Measurements from ENCODE around the gene TTPAL.

The TTPAL gene

GRCh38 chr20:44517454-44517853 is 41.8 kb downstream of the TTPAL start:
- peaks cover 14% of the 10 kb centered on the region for H3K36me3 Mint-ChIP-seq (ENCODE audit: low read depth)
- H3K27me3 Mint-ChIP-seq (ENCODE audit: low read depth) = no peaks in the 10 kb centered on the region
- H3K4me1 Mint-ChIP-seq (ENCODE audit: low read depth) = peaks cover 29% of the 10 kb centered on the region
- H3K9me3 Mint-ChIP-seq = no peaks in the 10 kb centered on the region
- H3K27ac Mint-ChIP-seq = no peak overlapping the region
- H3K4me3 Mint-ChIP-seq = no peak overlapping the region

DNA sequence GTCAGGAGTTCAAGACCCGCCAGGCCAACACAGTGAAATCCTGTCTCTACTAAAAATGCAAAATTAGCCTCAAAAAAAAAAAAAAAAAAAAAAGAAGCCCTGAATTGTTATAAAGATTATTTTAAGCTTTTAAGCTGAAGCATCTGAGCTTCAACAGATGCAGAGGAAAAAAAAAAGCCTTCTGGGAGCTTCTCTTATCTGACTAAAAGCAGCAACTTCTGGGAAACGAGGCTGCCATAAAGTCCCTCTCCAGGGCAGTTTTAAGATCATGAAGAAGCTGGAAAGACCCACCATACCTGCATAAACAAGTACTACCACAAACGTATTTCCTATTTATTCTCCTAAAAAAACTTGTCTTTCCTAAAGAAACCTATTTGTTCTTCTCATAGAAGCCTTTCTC is 42.6 kb downstream of the TTPAL start:
- H3K9me3 Mint-ChIP-seq = no peaks in the 10 kb centered on the region
- no peak overlapping the region for H3K4me3 Mint-ChIP-seq
- no peak overlapping the region for H3K27ac Mint-ChIP-seq
- peaks cover 33% of the 10 kb centered on the region for H3K4me1 Mint-ChIP-seq (ENCODE audit: low read depth)
- H3K27me3 Mint-ChIP-seq (ENCODE audit: low read depth) = no peaks in the 10 kb centered on the region
- peaks cover 10% of the 10 kb centered on the region for H3K36me3 Mint-ChIP-seq (ENCODE audit: low read depth)

GRCh38 chr20:44520881-44521280 is 45.2 kb downstream of the TTPAL start:
- Mint-ChIP-seq H3K9me3 (no peaks in the 10 kb centered on the region), H3K36me3 (ENCODE audit: low read depth) (peaks cover 5% of the 10 kb centered on the region), H3K4me3 (peak overlapping the region; percentile 74), H3K4me1 (ENCODE audit: low read depth) (peaks cover 31% of the 10 kb centered on the region), H3K27ac (peak overlapping the region; percentile 70), H3K27me3 (ENCODE audit: low read depth) (no peaks in the 10 kb centered on the region)

GRCh38 chr20:44521484-44522481 is 46.1 kb downstream of the TTPAL start, which contains the start of gene SERINC3:
TSS of gene SERINC3 (minus strand) at chr20:44522070. CDS start at chr20:44521951, 119 bp downstream.
- peak within 1 kb of the TSS; percentile 70 for H3K27ac Mint-ChIP-seq
- H3K4me1 Mint-ChIP-seq (ENCODE audit: low read depth) = peaks cover 31% of the 10 kb centered on the region
- peaks cover 5% of the 10 kb centered on the region for H3K36me3 Mint-ChIP-seq (ENCODE audit: low read depth)
- no peaks in the 10 kb centered on the region for H3K9me3 Mint-ChIP-seq
- H3K27me3 Mint-ChIP-seq (ENCODE audit: low read depth) = no peaks in the 10 kb centered on the region
- peak within 1 kb of the TSS; percentile 74 for H3K4me3 Mint-ChIP-seq

- Mint-ChIP-seq H3K27me3 (ENCODE audit: low read depth) (no peaks in the 10 kb centered on the region), H3K27ac (peak overlapping the region; percentile 47), H3K9me3 (no peaks in the 10 kb centered on the region), H3K36me3 (ENCODE audit: low read depth) (peaks cover 5% of the 10 kb centered on the region), H3K4me3 (peak overlapping the region; percentile 22), H3K4me1 (ENCODE audit: low read depth) (peaks cover 30% of the 10 kb centered on the region)
Measured at GRCh38 chr20:44522841-44523240, 47.2 kb downstream of the TTPAL start.

DNA sequence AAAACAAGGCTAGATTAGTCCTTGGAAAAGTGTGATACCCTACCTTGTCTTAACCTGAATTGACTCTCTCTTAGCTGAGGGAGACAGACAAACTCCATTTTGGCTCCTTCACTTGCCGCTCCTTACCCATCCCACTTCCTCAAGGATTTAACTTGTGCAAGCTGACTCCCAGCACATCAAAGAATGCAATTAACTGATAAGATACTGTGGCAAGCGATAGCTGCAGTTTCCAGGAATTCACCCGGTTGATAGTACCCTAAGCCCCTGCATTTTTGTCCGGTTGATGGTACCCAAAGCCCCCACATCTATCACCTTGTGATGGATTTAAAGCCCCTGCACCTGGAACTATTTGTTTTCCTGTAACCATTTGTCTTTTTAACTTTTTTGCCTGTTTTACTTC is 48.1 kb downstream of the TTPAL start:
- peaks cover 5% of the 10 kb centered on the region for H3K36me3 Mint-ChIP-seq (ENCODE audit: low read depth)
- H3K4me3 Mint-ChIP-seq = no peak overlapping the region
- no peaks in the 10 kb centered on the region for H3K9me3 Mint-ChIP-seq
- H3K4me1 Mint-ChIP-seq (ENCODE audit: low read depth) = peaks cover 27% of the 10 kb centered on the region
- H3K27ac Mint-ChIP-seq = no peak overlapping the region
- H3K27me3 Mint-ChIP-seq (ENCODE audit: low read depth) = no peaks in the 10 kb centered on the region

DNA sequence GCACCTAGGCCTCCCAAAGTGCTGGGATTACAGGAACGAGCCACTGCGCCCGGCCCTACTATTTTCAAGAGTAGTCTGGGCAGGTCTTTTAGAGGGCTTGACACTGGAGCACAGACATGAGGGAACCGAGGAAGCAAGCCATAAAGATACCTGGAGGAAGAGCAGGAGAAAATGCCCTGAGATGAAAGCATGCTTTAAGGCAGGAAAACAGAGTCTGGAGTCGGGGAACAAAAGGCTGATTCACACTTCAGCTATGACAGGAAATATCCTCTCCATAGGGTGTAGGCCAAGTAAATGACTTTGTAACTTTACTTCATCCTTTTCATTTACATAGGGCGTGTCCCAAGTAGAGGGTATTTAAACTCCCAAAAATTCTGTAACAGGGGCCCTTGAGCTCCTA is 50.5 kb downstream of the TTPAL start:
- Mint-ChIP-seq H3K27ac (no peak overlapping the region), H3K9me3 (no peaks in the 10 kb centered on the region), H3K27me3 (ENCODE audit: low read depth) (no peaks in the 10 kb centered on the region), H3K36me3 (ENCODE audit: low read depth) (no peaks in the 10 kb centered on the region), H3K4me3 (no peak overlapping the region), H3K4me1 (ENCODE audit: low read depth) (peaks cover 13% of the 10 kb centered on the region)

DNA sequence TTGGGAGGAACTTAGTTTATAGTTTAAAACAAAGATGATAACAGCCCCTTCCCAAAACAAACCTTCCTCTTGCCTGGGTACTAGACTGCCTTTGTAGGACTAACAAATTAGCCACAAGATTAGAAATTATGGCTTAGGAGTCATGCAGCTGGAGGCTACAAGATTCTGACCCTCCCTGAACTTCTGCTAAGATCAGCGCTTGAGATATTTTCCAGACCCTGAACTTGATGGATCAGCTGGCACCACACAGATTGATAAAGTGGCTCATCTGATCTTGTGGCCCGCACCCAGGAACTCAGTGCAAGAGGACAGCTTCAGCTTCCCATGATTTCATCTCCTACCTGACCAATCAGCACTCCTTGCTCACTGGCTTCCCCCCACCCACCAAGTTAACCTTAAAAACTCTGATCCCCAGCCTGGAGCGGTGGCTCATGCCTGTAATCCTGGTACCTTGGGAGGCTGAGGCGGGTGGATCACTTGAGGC is 52.1 kb downstream of the TTPAL start:
- H3K4me1 Mint-ChIP-seq (ENCODE audit: low read depth) = peaks cover 7% of the 10 kb centered on the region
- no peak overlapping the region for H3K4me3 Mint-ChIP-seq
- H3K9me3 Mint-ChIP-seq = no peaks in the 10 kb centered on the region
- no peaks in the 10 kb centered on the region for H3K36me3 Mint-ChIP-seq (ENCODE audit: low read depth)
- no peaks in the 10 kb centered on the region for H3K27me3 Mint-ChIP-seq (ENCODE audit: low read depth)
- no peak overlapping the region for H3K27ac Mint-ChIP-seq

GRCh38 chr20:44528309-44528708 is 52.6 kb downstream of the TTPAL start:
- Mint-ChIP-seq H3K4me1 (ENCODE audit: low read depth) (peaks cover 6% of the 10 kb centered on the region), H3K27ac (no peak overlapping the region), H3K9me3 (no peaks in the 10 kb centered on the region), H3K4me3 (no peak overlapping the region), H3K27me3 (ENCODE audit: low read depth) (no peaks in the 10 kb centered on the region), H3K36me3 (ENCODE audit: low read depth) (no peaks in the 10 kb centered on the region)

- H3K9me3 Mint-ChIP-seq = no peaks in the 10 kb centered on the region
- H3K27me3 Mint-ChIP-seq (ENCODE audit: low read depth) = peaks cover 6% of the 10 kb centered on the region
- no peak overlapping the region for H3K27ac Mint-ChIP-seq
- H3K36me3 Mint-ChIP-seq (ENCODE audit: low read depth) = no peaks in the 10 kb centered on the region
- H3K4me3 Mint-ChIP-seq = no peak overlapping the region
- H3K4me1 Mint-ChIP-seq (ENCODE audit: low read depth) = peaks cover 4% of the 10 kb centered on the region
Measured at GRCh38 chr20:44532259-44532980, 56.7 kb downstream of the TTPAL start.

- H3K4me1 Mint-ChIP-seq (ENCODE audit: low read depth) = peaks cover 4% of the 10 kb centered on the region
- H3K27me3 Mint-ChIP-seq (ENCODE audit: low read depth) = peaks cover 6% of the 10 kb centered on the region
- H3K36me3 Mint-ChIP-seq (ENCODE audit: low read depth) = no peaks in the 10 kb centered on the region
- no peaks in the 10 kb centered on the region for H3K9me3 Mint-ChIP-seq
- no peak overlapping the region for H3K4me3 Mint-ChIP-seq
- H3K27ac Mint-ChIP-seq = no peak overlapping the region
Measured at GRCh38 chr20:44532981-44533331, 57.3 kb downstream of the TTPAL start.

DNA sequence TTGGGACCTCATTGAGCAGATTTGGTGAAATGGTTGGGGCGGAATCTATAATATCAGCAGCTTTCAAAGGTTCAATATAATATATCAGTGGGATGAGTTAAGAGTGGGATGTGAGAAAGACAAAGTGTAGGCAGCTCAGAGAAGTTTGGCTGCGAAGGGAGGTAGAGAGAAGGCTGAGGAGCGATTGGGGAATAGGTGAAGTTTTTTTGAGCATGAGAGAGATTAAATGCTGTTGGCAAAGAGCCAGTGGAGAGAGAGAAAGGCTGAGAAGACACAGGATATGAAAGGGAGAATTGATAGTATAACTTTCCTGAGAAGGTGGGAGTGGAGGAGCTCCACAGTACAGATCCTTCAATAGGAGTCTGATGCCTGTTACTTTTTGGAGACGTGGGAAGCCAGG is 58.3 kb downstream of the TTPAL start:
- Mint-ChIP-seq H3K27ac (no peak overlapping the region), H3K9me3 (no peaks in the 10 kb centered on the region), H3K27me3 (ENCODE audit: low read depth) (peaks cover 6% of the 10 kb centered on the region), H3K4me3 (no peak overlapping the region), H3K4me1 (ENCODE audit: low read depth) (peaks cover 4% of the 10 kb centered on the region), H3K36me3 (ENCODE audit: low read depth) (no peaks in the 10 kb centered on the region)

- Mint-ChIP-seq H3K36me3 (ENCODE audit: low read depth) (no peaks in the 10 kb centered on the region), H3K27ac (no peak overlapping the region)
Measured at GRCh38 chr20:44536175-44536574, 60.5 kb downstream of the TTPAL start.

DNA sequence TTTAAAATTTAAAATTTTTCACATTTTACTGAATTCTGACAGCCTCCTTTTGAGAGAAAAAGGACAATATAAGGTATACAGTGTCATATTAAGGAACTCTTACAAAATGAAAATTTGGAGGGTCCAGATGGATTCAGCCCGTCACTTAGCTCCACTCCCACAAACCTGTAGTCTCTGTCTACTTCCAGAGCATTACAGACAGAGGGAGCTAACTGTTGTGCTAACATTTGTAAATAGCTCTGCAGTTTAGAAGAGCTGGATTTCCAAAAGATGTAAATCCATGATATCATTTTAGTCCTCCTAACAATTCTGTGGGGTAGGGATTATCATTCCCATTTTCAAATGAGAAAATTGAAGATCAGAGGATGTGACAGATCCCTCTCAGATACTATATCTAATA is 62.3 kb downstream of the TTPAL start:
- Mint-ChIP-seq H3K36me3 (ENCODE audit: low read depth) (no peaks in the 10 kb centered on the region), H3K27me3 (ENCODE audit: low read depth) (peaks cover 6% of the 10 kb centered on the region), H3K27ac (no peak overlapping the region), H3K4me3 (no peak overlapping the region), H3K4me1 (ENCODE audit: low read depth) (no peaks in the 10 kb centered on the region), H3K9me3 (no peaks in the 10 kb centered on the region)

More at GRCh38 chr20:44536175-44536574, 60.5 kb downstream of the TTPAL start:
- no peaks in the 10 kb centered on the region for H3K9me3 Mint-ChIP-seq
- H3K27me3 Mint-ChIP-seq (ENCODE audit: low read depth) = peaks cover 6% of the 10 kb centered on the region
- no peak overlapping the region for H3K4me3 Mint-ChIP-seq
- peaks cover 2% of the 10 kb centered on the region for H3K4me1 Mint-ChIP-seq (ENCODE audit: low read depth)

DNA sequence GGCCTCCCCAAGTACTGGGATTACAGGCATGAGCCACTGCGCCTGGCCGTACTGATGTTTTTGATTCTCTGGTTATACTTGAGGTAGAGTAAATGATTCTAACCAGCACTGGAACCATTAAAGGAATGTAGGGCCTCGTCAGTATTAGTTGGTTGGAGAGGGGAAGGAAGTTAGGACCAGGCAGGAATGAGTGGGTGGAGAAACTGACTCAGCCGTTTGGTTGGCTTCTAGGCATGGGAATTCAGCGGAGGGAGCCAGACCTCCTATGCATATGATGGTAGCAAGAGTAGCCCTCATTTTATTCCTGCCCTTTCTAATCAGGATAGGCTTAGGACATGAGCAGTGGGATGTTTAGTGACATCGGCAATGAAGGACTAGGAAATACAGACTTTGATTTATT is 65.2 kb downstream of the TTPAL start:
- H3K9me3 Mint-ChIP-seq = no peaks in the 10 kb centered on the region
- H3K36me3 Mint-ChIP-seq (ENCODE audit: low read depth) = no peaks in the 10 kb centered on the region
- no peak overlapping the region for H3K27ac Mint-ChIP-seq
- peaks cover 6% of the 10 kb centered on the region for H3K27me3 Mint-ChIP-seq (ENCODE audit: low read depth)
- H3K4me3 Mint-ChIP-seq = no peak overlapping the region
- H3K4me1 Mint-ChIP-seq (ENCODE audit: low read depth) = no peaks in the 10 kb centered on the region

All from T-helper 1 cell treated with Interleukin-12 subunit alpha and Interleukin-12 subunit beta and Interleukin-4 antibody, amounts not matched to agents 30 μg/mL and 1 μg/mL, for 36 hours (primary cell).